H7 (cell line): ENCODE measurements around the gene CAB39L. TPM values are rescaled to one million over a fixed set of nuclear protein-coding genes. Genes with fewer than 3 reads are reported as not detected.

ENCODE experiments used
- DNase-seq: peaks from one replicate; pipeline ENCODE4 v3.0.0; 2012
- H3K27me3 ChIP-seq: 2 replicates; pipeline ENCODE4 v1.6.0; 2011; ENCODE audit warnings: mild to moderate bottlenecking, low read length; ENCODE audit not compliant: control insufficient read depth, insufficient read depth
- H3K36me3 ChIP-seq: replicated peaks from 2 replicates; pipeline ENCODE4 v1.5.1; 2011; ENCODE audit warnings: low read length; ENCODE audit not compliant: control insufficient read depth, insufficient read depth
- H3K4me3 ChIP-seq: 2 replicates; pipeline ENCODE4 v1.5.1; 2011; ENCODE audit warnings: low read depth, mild to moderate bottlenecking, control low read depth, low read length, moderate library complexity; ENCODE audit not compliant: insufficient read depth
- total RNA-seq: library from RNA; depleted of rRNA; stranded (reverse); fragments of >200 nt; shearing (Covaris generic); gene quantifications from 2 replicates; pipeline ENCODE4 v1.2.3, GENCODE V29; 2014

CAB39L gene
- total RNA-seq, 1 experiment from 2014 or later = 4.0 TPM

DNA sequence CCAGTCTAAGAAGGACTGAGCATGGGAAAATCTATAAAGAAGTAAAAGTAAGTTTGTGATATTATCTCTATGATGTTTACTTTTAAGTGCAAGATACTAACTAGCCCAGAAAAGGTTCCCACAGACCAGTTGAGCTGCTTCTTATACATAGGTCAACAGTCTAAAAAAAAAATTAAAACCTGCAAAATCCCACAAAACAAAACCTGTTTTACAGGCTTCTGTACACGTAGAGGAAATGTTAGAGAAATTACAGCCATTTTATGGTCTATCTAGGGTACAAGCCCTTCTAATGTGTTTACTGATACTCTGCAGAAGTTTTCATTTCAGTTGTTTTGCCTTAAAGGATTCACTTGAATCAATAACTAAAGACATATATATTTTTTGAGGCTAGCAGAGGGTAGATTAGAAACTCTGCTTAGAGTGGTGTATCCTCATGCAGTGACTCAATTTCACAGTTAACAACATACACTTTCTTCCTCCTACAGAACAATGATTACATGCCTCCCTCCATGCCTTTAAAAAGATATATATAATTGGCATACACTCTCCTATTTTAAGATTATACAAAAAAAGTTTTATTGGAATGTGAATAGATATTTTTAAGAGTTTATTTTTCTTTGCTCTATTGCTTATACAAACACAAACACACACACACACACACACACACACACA lies 43.9 kb downstream of the CAB39L start:
- Histone ChIP-seq H3K27me3 (no peaks in the 10 kb centered on the region), H3K36me3 (no peaks in the 10 kb centered on the region), H3K4me3 (no peak overlapping the region)
- DNase-seq = no peak

DNA sequence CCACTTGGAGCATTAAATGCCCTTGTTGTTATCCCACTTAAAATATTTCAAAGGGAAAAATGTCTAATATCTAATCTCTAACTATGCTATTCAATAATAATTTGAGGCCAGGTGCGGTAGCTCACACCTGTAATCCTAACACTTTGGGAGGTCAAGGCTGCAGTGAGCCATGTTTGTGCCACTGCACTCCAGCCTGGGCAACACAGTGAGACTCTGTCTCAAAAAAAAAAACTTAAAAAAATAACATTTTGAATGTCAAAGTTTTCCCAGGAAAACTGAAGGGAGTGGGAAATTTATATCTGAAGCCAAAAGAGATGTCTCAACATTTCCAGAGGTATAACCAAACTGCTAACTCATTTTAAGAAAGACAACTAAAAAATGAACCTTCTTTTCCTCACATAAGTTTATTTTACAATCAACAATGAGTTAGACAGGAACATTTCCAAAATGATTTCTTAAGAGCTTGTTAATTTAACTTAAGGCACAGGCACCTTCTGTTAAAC lies 47.9 kb downstream of the CAB39L start:
- DNase-seq = no peak
- no peak overlapping the region for H3K4me3 ChIP-seq
- no peaks in the 10 kb centered on the region for H3K27me3 ChIP-seq
- no peaks in the 10 kb centered on the region for H3K36me3 ChIP-seq

DNA sequence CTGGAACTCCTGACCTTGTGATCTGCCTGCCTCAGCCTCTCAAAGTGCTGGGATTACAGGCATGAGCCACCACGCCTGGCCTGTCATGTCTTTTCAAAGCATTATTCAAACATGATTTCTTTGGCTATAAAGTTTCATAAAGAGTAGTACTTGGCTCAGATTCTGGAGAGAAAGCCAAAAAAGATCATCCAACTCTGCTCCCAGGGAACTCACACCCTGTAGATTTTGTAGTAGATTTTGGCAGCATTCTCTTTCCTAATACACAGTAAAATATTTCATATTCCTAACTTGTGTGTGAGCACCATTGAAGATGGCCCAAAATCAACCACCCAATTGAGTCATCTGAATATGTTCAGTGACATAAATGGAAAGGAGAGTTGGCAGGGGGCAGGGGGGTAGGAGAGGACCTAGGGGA lies 48.4 kb downstream of the CAB39L start:
- DNase-seq = no peak
- H3K36me3 ChIP-seq = no peaks in the 10 kb centered on the region
- no peaks in the 10 kb centered on the region for H3K27me3 ChIP-seq
- no peak overlapping the region for H3K4me3 ChIP-seq

DNA sequence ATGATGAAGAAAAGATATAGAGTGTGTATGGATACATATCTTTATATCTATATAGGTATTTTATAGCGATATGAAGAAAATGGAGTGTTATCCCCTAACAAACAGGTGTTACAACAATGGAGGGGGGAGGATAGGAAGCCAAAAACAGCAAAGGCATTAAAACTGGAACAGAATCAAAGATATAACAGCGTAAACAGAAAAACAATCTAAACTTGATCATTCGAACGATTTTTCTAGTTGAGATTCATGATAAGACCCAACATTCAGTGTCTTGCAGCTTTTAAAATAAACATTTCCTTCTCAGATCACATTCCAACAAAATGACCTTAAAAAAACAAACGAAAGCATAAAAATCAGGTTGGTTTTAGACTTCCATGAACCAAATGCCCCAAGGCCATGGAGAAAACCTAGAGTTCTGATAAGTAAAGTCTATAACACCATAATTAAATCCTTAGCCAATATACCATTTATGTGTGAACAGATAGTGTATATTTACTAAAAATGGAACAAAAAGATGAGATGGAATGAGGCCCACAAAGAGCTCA lies 55.7 kb downstream of the CAB39L start:
- Histone ChIP-seq H3K27me3 (no peaks in the 10 kb centered on the region), H3K36me3 (no peaks in the 10 kb centered on the region), H3K4me3 (no peak overlapping the region)
- DNase-seq = no peak

DNA sequence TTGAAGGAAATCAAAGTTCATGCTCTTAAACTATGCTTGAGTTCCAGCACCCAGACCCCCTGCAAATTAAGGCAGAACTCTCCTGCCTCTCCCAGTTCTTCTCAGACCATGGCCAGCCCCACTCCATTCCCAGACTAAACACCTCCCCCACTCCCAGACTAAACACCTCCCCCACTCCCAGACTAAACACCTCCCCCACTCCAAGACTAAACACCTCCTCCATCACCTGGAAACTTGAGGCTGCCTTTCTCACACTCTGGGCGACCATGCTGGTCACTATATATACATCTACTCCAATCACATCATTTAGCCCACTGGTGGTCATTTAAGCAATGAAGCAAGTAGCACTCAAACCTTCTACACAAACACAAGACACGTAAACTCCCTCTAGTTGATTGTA lies 57.2 kb downstream of the CAB39L start:
- DNase-seq = no peak

DNA sequence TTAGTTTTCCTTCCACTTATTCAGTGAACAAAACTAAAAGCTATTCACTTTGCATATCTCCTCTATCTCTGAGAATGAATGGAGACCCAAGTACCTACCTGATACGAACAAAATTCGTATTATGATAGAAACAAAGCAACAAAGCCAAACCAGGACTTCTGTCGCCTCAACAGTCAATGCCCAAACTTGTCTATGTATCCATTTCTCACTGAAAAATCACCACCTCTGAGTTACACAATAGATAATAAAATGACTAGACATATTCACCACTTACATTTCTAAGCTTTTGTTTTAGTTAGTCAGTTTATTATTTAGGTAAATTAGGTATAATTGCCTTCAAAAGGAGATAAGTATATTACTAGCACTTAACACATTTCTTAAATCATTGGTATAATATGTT lies 67.7 kb downstream of the CAB39L start:
- Histone ChIP-seq H3K4me3 (no peak overlapping the region), H3K36me3 (no peaks in the 10 kb centered on the region), H3K27me3 (no peaks in the 10 kb centered on the region)
- no peak for DNase-seq

More for the DNA sequence above, 57.2 kb downstream of the CAB39L start:
- Histone ChIP-seq H3K4me3 (no peak overlapping the region), H3K36me3 (no peaks in the 10 kb centered on the region), H3K27me3 (no peaks in the 10 kb centered on the region)

DNA sequence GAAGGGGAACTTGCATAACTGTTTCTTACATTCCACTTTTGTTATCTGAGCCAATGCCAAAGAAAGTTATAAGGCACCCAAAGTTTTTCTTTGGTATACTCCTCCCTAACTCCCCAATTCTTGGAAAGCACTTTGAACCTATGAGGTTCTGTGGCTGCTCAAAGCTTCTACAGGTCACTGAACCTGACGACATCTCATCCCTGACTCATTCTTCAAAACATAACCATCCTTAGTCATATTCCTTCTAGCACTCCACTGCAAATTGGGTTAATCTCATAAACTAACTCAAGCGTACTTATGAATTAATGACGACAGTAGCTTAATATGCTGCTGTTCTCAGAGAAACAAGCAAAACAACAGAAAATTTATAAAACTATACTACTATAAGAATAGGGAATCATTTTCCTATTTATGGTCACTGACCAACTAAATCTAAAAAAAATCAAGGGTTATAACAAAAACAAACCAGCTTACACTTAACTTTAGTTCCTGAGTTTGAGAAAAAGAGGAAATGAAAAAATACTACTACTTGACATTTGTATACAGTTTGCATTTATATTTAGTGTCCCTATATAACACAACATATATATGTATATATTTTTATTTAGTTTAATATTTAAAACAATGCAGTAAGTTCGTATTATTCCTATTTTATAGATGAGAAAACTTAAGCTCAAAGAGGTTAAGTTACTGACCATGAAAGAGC lies 69.1 kb downstream of the CAB39L start:
- DNase-seq = no peak
- Histone ChIP-seq H3K4me3 (no peak overlapping the region), H3K36me3 (no peaks in the 10 kb centered on the region), H3K27me3 (no peaks in the 10 kb centered on the region)

DNA sequence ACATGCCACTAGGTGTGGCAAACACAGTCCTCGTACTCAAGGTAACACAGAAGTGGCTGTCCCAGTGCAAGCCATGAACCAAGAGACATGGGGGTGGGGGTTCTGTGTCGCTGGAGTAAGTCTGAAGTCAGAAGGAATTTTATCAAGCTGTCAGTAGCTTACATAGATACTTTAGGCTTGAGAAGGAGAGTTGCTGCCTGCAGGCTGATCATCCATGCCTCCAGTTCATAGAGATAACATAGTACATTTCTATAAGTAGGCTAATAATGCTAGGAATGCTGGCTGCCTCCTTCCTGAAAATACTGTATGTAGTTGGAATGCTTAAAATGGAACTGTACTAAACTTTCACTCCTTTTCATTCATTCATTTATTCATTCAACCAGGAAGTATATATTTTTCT lies 70.1 kb downstream of the CAB39L start:
- Histone ChIP-seq H3K4me3 (no peak overlapping the region), H3K36me3 (no peaks in the 10 kb centered on the region), H3K27me3 (no peaks in the 10 kb centered on the region)
- no peak for DNase-seq

DNA sequence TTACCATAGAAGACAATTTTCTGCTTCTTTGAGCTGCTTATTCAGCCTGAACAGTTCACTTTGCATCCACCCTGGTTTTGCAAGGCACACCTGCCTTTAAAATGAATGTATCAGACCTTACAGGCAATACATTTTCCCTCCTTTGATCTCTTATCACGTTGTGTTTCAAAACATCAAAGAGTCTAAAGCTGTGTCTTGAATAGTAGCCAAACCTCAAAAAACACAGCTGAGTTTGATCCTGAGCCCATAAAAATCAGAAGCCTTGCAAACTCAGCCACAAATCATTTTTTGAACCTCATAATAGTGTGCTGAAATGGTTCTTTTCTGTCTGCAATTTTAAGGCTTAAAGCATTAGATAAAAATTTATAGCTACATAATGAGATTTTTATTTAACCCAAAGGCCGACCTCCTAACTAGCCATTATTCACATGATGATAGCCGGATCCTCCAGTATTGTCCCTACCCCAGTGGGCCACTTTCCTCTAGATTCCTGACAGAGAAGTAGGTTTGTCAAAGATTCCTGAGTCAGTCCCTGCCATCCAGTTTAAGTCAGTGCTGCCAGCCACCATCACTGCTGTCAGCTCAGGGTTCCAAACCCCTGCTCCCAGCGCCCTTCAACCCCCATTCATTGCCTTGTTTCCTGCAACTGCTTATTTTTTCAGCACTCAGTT lies 71.8 kb downstream of the CAB39L start:
- no peak for DNase-seq
- no peaks in the 10 kb centered on the region for H3K27me3 ChIP-seq
- no peak overlapping the region for H3K4me3 ChIP-seq
- H3K36me3 ChIP-seq = no peaks in the 10 kb centered on the region

DNA sequence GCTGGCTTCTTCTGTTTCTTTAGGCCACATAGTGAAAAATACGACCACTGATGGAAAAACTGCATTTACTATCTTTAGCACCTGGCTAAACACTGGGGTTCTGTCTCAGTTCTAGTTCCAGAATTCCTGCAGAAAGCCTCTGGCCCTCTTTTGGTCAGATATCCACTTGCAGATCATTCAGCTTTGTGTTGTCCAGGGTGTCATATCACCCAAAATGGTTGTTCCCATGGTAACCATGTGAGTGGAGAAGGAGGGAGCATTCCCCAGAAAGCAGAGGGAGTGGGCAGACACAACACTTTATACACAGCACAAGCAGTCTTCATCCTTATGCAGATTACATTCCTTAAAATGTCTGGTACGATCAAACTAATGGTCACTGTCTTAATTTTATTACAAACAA lies 73.5 kb downstream of the CAB39L start:
- H3K27me3 ChIP-seq = no peaks in the 10 kb centered on the region
- no peak overlapping the region for H3K4me3 ChIP-seq
- no peak for DNase-seq
- no peaks in the 10 kb centered on the region for H3K36me3 ChIP-seq

DNA sequence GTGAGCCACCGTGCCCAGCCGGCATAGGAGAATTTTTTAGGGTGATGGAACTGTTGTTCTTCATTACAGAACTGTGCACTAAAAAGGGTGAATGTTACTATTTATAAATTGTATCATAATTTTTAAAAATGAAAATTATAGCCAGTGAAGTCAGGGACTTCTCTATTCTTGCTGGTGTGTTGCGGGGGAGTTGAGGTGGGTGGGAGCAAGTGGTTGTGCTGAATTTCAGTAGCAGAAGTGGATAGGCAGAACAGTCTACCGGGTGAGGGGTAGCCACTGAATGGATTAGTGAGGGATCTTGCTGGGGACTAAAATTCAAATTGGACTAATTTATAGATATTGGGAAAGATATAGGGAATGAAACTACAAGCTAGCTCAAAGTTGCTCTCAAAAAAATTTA lies 74.0 kb downstream of the CAB39L start:
- H3K36me3 ChIP-seq = no peaks in the 10 kb centered on the region
- DNase-seq = no peak
- no peak overlapping the region for H3K4me3 ChIP-seq
- H3K27me3 ChIP-seq = no peaks in the 10 kb centered on the region

DNA sequence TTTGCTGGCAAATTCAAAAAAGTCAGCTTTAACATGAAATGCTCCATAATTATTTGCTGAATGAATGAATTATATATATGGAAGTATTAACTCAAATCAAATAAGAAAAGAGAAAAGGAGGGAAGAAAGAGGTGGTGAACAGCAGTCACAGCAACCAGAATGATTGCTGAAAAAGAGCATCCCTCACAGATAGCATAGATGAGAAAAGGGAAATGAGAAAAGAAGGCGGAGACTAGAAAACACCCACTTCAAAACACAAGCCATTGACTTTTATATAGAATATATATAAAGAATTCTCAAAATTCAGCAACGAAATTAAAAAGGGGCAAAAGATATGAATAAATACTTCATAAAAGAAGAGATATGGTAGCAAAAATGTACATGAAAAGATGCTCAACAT lies 75.2 kb downstream of the CAB39L start:
- H3K4me3 ChIP-seq = no peak overlapping the region
- DNase-seq = no peak
- H3K27me3 ChIP-seq = no peaks in the 10 kb centered on the region
- no peaks in the 10 kb centered on the region for H3K36me3 ChIP-seq

DNA sequence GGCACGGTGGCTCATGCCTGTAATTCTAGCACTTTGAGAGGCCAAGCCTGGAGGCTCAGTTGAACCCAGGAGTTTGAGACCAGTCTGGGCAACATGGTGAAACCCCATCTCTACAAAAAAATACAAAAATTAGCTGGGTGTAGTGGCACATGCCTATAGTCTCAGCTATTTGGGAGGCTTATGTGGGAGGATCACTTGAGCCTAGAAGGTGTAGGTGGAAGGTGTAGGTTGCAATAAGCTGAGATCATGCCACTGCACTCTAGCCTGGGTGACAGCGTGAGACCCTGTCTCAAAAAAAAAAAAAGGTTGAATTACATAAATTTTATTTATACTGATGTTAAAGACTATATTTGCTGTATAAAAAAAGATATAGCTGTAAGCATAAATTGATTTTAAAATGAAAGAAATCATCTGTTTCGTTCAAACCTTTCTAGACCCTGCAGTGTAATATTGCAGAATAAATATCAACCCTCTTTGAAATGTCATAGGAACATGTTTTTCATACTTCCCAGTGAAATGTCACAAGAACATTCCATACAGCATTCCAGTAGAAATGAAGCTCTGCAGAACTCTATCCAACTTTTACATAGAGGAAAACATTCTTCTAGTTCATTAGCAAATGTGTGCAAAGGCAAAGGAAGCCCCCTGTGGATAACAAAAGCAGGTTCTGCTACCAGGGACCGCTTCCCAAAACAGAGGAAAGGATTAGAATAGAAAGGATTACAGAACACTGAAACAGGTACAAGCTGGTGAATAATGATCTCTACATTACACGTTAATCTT lies 76.0 kb downstream of the CAB39L start:
- Histone ChIP-seq H3K4me3 (no peak overlapping the region), H3K27me3 (no peaks in the 10 kb centered on the region), H3K36me3 (no peaks in the 10 kb centered on the region)
- DNase-seq = no peak

DNA sequence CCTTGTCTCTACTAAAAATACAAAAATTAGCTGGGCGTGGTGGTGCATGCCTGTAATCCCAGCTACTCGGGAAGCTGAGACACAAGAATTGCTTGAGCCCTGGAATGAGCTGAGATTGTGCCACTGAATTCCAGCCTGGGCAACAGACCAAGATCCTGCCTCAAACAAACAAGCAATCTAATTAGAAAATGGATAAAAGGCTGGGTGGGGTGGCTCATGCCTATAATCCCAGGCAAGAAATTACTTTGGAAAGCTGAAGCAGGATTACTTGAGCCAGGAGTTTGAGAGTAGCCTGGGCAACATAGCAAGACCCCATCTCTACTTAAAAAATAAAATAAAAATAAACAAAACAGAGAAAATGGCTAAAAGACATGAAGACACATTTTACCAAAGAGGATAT lies 77.0 kb downstream of the CAB39L start:
- Histone ChIP-seq H3K4me3 (no peak overlapping the region), H3K27me3 (no peaks in the 10 kb centered on the region), H3K36me3 (no peaks in the 10 kb centered on the region)
- DNase-seq = no peak
